ENCODE measurements around the gene PHETA1. TPM values are rescaled to one million over a fixed set of nuclear protein-coding genes. Genes with fewer than 3 reads are reported as not detected.

PHETA1 gene
- polyA plus RNA-seq, 1 experiment, result 3.5 TPM

DNA sequence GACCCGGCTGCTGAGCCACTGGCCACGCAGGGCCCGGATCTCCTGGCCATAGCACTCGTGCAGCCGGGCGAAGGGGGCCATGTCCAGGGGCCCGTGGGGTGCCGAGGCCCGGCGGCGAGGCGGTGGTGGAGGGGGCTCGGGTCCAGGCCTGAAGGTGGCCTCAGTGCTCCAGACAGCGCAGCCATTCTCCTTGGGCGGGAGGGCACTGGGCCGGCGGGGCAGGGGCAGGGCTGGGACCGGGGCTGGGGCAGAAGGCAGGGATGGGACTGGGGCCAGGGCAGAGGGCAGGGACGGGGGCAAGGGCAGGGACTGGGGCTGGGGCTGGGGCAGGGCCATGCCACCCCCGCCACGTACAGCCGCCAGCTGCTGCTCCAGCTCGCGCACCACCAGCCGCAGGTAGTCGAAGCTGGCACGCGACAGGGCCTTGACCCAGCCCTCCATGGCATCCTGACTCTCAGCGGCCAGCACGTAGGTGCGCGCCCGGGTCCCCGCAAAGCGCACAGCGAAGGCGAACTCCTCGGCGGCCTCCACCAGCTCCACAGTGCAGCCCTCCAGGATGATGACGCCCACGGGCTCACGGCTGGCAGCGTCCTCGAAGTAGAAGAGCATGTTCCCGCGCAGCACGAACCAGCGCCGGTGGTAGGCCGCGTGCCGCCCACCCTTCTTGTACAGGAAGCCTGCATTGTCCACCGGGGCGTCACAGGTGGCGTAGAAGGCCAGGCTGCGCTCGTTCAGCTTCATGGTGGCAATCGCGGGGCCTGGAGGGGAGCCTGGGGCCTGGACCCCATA, 6.0 kb downstream of the PHETA1 start:
- CTCF ChIA-PET, result no interaction called here
- H3K27me3 ChIP-seq (ENCODE audit: control insufficient read depth, insufficient read depth, low read length), result no peaks in the 10 kb centered on the region
- POLR2A ChIA-PET, result no interaction called here
- no peak overlapping the region for H3K27ac ChIP-seq (ENCODE audit: low read depth, low read length)
- H3K4me3 ChIP-seq (ENCODE audit: low read depth, low read length), result no peak overlapping the region
- DNase-seq (ENCODE audit: low read depth, low spot score), result no peak
- no peaks in the 10 kb centered on the region; the same call in 1 of the 2 replicates for H3K9me3 ChIP-seq (ENCODE audit: control insufficient read depth, insufficient read depth, low read length)
- TF ChIP-seq, protein P1, sequence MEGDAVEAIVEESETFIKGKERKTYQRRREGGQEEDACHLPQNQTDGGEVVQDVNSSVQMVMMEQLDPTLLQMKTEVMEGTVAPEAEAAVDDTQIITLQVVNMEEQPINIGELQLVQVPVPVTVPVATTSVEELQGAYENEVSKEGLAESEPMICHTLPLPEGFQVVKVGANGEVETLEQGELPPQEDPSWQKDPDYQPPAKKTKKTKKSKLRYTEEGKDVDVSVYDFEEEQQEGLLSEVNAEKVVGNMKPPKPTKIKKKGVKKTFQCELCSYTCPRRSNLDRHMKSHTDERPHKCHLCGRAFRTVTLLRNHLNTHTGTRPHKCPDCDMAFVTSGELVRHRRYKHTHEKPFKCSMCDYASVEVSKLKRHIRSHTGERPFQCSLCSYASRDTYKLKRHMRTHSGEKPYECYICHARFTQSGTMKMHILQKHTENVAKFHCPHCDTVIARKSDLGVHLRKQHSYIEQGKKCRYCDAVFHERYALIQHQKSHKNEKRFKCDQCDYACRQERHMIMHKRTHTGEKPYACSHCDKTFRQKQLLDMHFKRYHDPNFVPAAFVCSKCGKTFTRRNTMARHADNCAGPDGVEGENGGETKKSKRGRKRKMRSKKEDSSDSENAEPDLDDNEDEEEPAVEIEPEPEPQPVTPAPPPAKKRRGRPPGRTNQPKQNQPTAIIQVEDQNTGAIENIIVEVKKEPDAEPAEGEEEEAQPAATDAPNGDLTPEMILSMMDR (IDR thresholded peaks at IDR 0.05; ENCODE audit: low read depth, low read length), result no peak

DNA sequence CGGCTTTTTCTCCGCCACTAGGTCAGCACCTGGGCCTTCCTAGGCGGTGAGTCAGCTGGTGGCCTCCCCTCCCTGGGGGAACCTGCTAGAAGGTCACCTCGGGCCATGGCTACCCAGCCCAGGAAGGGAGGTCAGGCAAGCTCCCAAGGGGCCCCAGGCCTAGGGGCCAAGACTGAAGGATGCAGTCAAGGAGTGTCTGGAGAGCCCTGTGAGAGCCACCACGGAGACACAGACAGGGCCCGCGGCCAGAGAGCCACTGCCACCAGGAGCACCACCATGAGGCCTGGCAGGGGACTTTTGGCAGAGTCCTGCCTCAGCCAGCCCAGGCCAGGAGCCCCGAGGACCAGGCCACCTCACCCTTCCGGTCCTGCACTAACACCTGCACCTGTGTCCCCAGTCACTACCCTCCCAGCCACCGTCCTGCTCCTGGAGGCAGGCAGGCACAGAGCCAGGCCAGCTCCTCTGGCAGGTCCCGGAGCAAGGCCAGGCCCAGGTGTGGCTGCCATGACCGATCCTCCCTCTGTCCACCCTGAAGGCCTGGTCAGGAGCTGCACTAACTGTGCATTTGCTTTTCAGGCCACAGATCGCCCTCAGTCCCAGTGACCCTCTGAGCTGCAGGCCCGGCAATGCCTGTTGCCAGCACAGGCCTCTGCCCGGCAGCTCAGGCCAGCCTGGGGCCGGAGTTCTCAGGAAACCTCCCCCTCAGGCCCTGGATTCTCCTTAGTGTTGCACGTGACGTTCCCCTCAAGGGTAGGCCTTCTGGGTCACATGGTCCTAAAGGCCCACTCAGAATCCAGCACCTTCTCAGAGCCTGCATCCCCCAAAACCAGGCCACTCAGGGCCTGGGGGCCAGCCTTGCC, 6.9 kb downstream of the PHETA1 start:
- H3K4me3 ChIP-seq (ENCODE audit: low read depth, low read length), result no peak overlapping the region
- H3K27ac ChIP-seq (ENCODE audit: low read depth, low read length), result no peak overlapping the region
- H3K27me3 ChIP-seq (ENCODE audit: control insufficient read depth, insufficient read depth, low read length), result peaks cover 1% of the 10 kb centered on the region
- no peak for DNase-seq (ENCODE audit: low read depth, low spot score)
- POLR2A ChIA-PET, result interaction anchor here (0.5 kb wide), 1 partner anchor 924 kb away, joined by 5 read pairs; no protein-coding TSS in a partner anchor
- H3K9me3 ChIP-seq (ENCODE audit: control insufficient read depth, insufficient read depth, low read length), result no peaks in the 10 kb centered on the region; the same call in 1 of the 2 replicates
- CTCF ChIA-PET, result no interaction called here
- TF ChIP-seq, protein P1 (IDR thresholded peaks at IDR 0.05; ENCODE audit: low read depth, low read length), result no peak

DNA sequence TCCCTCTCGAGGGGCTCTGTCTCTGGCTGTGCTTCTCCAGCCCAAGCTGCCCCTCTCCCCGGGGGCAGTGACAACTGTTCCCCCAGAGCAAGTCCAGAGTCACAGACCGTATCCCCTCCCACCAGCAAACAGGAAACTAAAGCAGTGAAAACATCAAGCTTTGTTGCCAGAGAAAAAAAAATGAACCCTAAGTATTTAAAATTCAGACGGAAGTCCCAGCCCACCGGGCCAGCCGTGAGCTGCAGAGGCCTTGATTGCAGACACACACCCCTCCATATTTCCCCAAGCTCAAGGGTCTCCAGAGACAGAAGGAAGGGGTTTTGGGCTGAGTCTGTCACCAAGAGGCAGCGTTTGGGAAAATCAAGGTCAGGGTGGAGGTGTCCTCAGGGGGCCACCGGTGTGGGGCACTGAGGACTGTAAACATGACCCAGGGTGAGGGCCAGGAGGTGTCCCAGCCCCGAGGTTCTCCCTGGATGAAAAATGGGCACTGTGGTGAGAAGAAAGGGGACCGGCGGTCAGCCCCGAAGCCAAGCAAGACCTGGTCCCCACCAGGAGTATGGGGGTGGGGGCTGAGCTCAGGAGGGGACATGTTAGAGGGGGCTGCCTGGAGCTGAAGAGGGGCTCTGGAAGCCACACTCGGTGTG, 7.7 kb downstream of the PHETA1 start:
- Histone ChIP-seq H3K9me3 (ENCODE audit: control insufficient read depth, insufficient read depth, low read length) (no peaks in the 10 kb centered on the region; the same call in 1 of the 2 replicates), H3K27ac (ENCODE audit: low read depth, low read length) (no peak overlapping the region), H3K27me3 (ENCODE audit: control insufficient read depth, insufficient read depth, low read length) (peaks cover 5% of the 10 kb centered on the region), H3K4me3 (ENCODE audit: low read depth, low read length) (no peak overlapping the region)
- no peak for DNase-seq (ENCODE audit: low read depth, low spot score)
- POLR2A ChIA-PET, result no interaction called here
- TF ChIP-seq, protein P1 (IDR thresholded peaks at IDR 0.05; ENCODE audit: low read depth, low read length), result no peak
- CTCF ChIA-PET, result no interaction called here

DNA sequence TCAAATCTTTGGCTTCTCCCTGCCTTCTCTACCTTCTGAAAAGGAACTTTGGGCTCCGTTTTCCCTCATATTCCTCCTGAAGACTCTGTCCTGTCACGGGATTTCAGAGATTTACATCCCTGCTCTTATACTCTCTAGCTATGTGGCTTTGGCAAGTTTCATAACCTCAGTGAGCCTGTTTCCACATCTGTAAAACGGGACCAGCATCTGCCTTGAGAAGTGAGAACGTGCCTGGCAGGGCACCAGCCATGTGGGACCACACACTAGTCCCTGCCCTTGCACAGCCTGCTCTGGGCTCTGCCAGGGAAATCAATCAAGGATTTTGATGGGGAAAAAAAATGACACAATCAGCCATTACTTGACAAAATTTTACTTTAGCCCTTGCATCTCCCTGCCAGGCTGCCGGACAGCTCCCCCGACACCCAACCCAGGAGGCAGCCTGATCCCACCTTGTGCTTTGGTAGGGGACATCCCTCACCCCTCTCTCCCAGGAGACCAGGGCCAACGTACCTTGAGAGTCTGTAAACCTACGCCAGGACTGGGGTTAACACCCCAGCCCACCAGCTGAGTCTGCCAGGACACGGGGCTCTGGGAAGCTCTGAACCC, 8.5 kb downstream of the PHETA1 start:
- no peak overlapping the region for H3K27ac ChIP-seq (ENCODE audit: low read depth, low read length)
- ChIA-PET CTCF (no interaction called here), POLR2A (no interaction called here)
- TF ChIP-seq, protein P1 (IDR thresholded peaks at IDR 0.05; ENCODE audit: low read depth, low read length), result no peak
- DNase-seq (ENCODE audit: low read depth, low spot score), result no peak
- H3K9me3 ChIP-seq (ENCODE audit: control insufficient read depth, insufficient read depth, low read length), result no peaks in the 10 kb centered on the region; the same call in 1 of the 2 replicates
- H3K27me3 ChIP-seq (ENCODE audit: control insufficient read depth, insufficient read depth, low read length), result peaks cover 6% of the 10 kb centered on the region
- H3K4me3 ChIP-seq (ENCODE audit: low read depth, low read length), result no peak overlapping the region

Data from AG04450 (cell line).